ENCODE results near the gene C1orf21. TPM values are rescaled to one million over a fixed set of nuclear protein-coding genes. Genes with fewer than 3 reads are reported as not detected.

C1orf21 gene
- total RNA-seq, 1 donor: 17.0 TPM

- Histone ChIP-seq H3K27ac (ENCODE audit: low read depth, low read length) (no peak overlapping the region), H3K4me2 (ENCODE audit: insufficient read depth, low read length) (no peak overlapping the region), H3K9me3 (ENCODE audit: low read depth, low read length) (no peaks in the 10 kb centered on the region), H3K4me3 (ENCODE audit: insufficient read depth, low read length) (no peak overlapping the region), H3K36me3 (ENCODE audit: insufficient read depth, low read length) (no peaks in the 10 kb centered on the region), H3K27me3 (ENCODE audit: insufficient read depth, low read length) (peaks cover 21% of the 10 kb centered on the region), H2AFZ (ENCODE audit: low read length) (no peak overlapping the region), H3K79me2 (ENCODE audit: insufficient read depth, low read length) (no peaks in the 10 kb centered on the region), H3K4me1 (ENCODE audit: insufficient read depth, low read length) (no peaks in the 10 kb centered on the region), H4K20me1 (ENCODE audit: insufficient read depth, low read length) (no peaks in the 10 kb centered on the region)
- DNase-seq (ENCODE audit: insufficient read length, low spot score, missing footprints): no peak
- TF ChIP-seq, protein P1, sequence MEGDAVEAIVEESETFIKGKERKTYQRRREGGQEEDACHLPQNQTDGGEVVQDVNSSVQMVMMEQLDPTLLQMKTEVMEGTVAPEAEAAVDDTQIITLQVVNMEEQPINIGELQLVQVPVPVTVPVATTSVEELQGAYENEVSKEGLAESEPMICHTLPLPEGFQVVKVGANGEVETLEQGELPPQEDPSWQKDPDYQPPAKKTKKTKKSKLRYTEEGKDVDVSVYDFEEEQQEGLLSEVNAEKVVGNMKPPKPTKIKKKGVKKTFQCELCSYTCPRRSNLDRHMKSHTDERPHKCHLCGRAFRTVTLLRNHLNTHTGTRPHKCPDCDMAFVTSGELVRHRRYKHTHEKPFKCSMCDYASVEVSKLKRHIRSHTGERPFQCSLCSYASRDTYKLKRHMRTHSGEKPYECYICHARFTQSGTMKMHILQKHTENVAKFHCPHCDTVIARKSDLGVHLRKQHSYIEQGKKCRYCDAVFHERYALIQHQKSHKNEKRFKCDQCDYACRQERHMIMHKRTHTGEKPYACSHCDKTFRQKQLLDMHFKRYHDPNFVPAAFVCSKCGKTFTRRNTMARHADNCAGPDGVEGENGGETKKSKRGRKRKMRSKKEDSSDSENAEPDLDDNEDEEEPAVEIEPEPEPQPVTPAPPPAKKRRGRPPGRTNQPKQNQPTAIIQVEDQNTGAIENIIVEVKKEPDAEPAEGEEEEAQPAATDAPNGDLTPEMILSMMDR (IDR thresholded peaks at IDR 0.05; ENCODE audit: extremely low read depth, low read depth, low read length): no peak
Measured at GRCh38 chr1:184351416-184351975, 35.3 kb upstream of the C1orf21 start.

DNA sequence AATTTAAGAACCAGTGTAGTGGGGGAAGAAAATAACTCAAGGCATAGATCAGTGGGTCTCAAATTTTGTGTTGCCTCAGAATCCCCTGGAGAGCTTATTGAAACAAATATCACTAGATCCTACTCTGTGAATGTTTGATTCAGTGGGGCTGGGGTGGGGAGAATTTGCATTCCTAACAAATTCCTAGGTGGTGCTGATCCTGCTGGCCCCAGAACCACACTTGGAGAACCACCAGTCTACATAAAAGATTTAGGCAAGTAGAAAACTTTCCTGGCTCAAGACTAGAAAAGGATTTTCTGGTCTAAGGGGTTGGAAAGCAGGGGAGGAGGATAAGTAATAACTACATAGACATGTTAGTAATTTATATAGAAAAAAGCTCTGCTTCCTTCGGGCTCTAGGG lies 34.1 kb upstream of the C1orf21 start:
- TF ChIP-seq, protein P1 (IDR thresholded peaks at IDR 0.05; ENCODE audit: extremely low read depth, low read depth, low read length): no peak
- H3K4me1 ChIP-seq (ENCODE audit: insufficient read depth, low read length): no peaks in the 10 kb centered on the region
- DNase-seq (ENCODE audit: insufficient read length, low spot score, missing footprints): no peak

DNA sequence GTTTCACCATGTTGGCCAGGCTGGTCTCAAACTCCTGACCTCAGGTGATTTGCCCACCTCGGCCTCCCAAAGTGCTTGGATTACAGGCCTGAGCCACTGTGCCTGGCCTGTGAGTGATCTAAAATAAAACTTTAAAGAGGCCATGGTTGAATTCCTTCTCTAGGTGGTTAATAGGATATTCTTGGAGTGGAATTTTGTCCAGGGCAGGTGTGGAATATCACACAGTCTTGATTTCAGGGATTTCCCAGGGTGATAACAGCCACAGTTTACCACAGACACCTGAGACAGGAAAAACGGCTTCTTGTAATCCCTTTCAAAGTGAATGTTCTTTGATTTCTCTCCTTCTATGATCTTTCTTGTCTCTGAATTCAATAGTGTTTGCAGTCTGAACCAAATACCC lies 32.1 kb upstream of the C1orf21 start:
- H3K9me3 ChIP-seq (ENCODE audit: low read depth, low read length): no peaks in the 10 kb centered on the region
- H3K27ac ChIP-seq (ENCODE audit: low read depth, low read length): no peak overlapping the region
- TF ChIP-seq, protein P1 (IDR thresholded peaks at IDR 0.05; ENCODE audit: extremely low read depth, low read depth, low read length): no peak
- no peaks in the 10 kb centered on the region for H3K4me1 ChIP-seq (ENCODE audit: insufficient read depth, low read length)
- no peak overlapping the region for H3K4me2 ChIP-seq (ENCODE audit: insufficient read depth, low read length)
- H3K4me3 ChIP-seq (ENCODE audit: insufficient read depth, low read length): no peak overlapping the region
- peaks cover 18% of the 10 kb centered on the region for H3K27me3 ChIP-seq (ENCODE audit: insufficient read depth, low read length)
- H3K79me2 ChIP-seq (ENCODE audit: insufficient read depth, low read length): no peaks in the 10 kb centered on the region
- no peaks in the 10 kb centered on the region for H4K20me1 ChIP-seq (ENCODE audit: insufficient read depth, low read length)
- no peak for DNase-seq (ENCODE audit: insufficient read length, low spot score, missing footprints)
- H3K36me3 ChIP-seq (ENCODE audit: insufficient read depth, low read length): no peaks in the 10 kb centered on the region
- H2AFZ ChIP-seq (ENCODE audit: low read length): no peak overlapping the region

More for the DNA sequence above, 34.1 kb upstream of the C1orf21 start:
- H3K4me3 ChIP-seq (ENCODE audit: insufficient read depth, low read length): no peak overlapping the region
- no peaks in the 10 kb centered on the region for H3K79me2 ChIP-seq (ENCODE audit: insufficient read depth, low read length)
- H3K27ac ChIP-seq (ENCODE audit: low read depth, low read length): no peak overlapping the region
- no peaks in the 10 kb centered on the region for H4K20me1 ChIP-seq (ENCODE audit: insufficient read depth, low read length)
- H3K27me3 ChIP-seq (ENCODE audit: insufficient read depth, low read length): peaks cover 21% of the 10 kb centered on the region
- no peaks in the 10 kb centered on the region for H3K36me3 ChIP-seq (ENCODE audit: insufficient read depth, low read length)
- no peaks in the 10 kb centered on the region for H3K9me3 ChIP-seq (ENCODE audit: low read depth, low read length)
- H2AFZ ChIP-seq (ENCODE audit: low read length): no peak overlapping the region
- H3K4me2 ChIP-seq (ENCODE audit: insufficient read depth, low read length): no peak overlapping the region

DNA sequence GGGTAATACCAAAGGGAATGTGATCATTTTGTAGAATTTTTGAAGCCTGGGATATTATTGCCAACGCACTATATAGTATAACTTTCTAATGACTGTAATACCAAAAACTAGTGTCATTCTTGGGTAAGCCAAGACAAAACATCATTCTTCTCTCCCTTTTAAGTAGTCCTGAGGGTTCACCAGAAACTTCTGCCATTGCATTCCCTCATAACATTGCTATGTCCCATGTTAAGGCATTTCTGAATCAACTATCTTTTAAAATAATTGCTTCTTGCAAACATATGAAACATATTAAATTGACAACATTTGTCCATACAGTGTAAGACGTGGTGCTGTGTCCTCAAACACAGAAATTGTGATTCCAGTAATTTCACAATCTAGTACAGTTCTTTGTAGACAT lies 29.9 kb upstream of the C1orf21 start:
- Histone ChIP-seq H4K20me1 (ENCODE audit: insufficient read depth, low read length) (no peaks in the 10 kb centered on the region), H3K27me3 (ENCODE audit: insufficient read depth, low read length) (peaks cover 9% of the 10 kb centered on the region)

More for the DNA sequence above, 29.9 kb upstream of the C1orf21 start:
- TF ChIP-seq, protein P1 (IDR thresholded peaks at IDR 0.05; ENCODE audit: extremely low read depth, low read depth, low read length): no peak
- Histone ChIP-seq H3K9me3 (ENCODE audit: low read depth, low read length) (no peaks in the 10 kb centered on the region), H3K79me2 (ENCODE audit: insufficient read depth, low read length) (no peaks in the 10 kb centered on the region), H3K4me1 (ENCODE audit: insufficient read depth, low read length) (no peaks in the 10 kb centered on the region), H3K4me2 (ENCODE audit: insufficient read depth, low read length) (no peak overlapping the region), H2AFZ (ENCODE audit: low read length) (no peak overlapping the region), H3K36me3 (ENCODE audit: insufficient read depth, low read length) (no peaks in the 10 kb centered on the region), H3K27ac (ENCODE audit: low read depth, low read length) (no peak overlapping the region), H3K4me3 (ENCODE audit: insufficient read depth, low read length) (no peak overlapping the region)
- DNase-seq (ENCODE audit: insufficient read length, low spot score, missing footprints): no peak
